ENCODE data around the gene GFPT2.

DNA sequence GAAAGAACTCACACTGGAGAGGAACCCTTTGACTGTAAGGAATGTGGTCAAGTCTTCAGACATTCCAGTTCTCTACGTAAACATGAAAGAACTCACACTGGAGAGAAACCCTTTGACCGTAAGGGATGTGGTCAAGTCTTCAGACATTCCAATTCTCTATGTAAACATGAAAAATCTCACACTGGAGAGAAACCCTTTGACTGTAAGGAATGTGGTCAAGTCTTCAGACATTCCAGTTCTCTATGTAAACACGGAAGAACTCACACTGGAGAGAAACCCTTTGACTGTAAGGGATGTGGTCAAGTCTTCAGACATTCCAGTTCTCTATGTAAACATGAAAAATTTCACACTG is 93.9 kb downstream of the GFPT2 start:
- TF ChIP-seq EGR1 (IDR thresholded peaks at IDR 0.05; ENCODE audit: borderline replicate concordance in 1 of 2, low read depth in 2 of 2, low read length in 2 of 2) (no peak), DPF2 (IDR thresholded peaks at IDR 0.05) (no peak), CTCF (IDR thresholded peaks at IDR 0.05 in 2 of 3, conservative IDR thresholded peaks at IDR 0.05 in 1 of 3; ENCODE audit: control insufficient read depth in 2 of 3, extremely low read depth in 1 of 3, insufficient read depth in 1 of 3, low read depth in 3 of 3, low read length in 3 of 3) (no peak), TAF1 (IDR thresholded peaks at IDR 0.05; ENCODE audit: borderline replicate concordance, low read depth, low read length) (no peak), RELA (IDR thresholded peaks at IDR 0.05; ENCODE audit: borderline replicate concordance, partially characterized antibody) (no peak), TCF12 (IDR thresholded peaks at IDR 0.05; ENCODE audit: low read depth, low read length) (no peak)

Data from GM12878 (cell line).